Hematopoietic multipotent progenitor cell treated with erythropoietin and hydrocortisone succinate and interleukin-3 and kit ligand, for 17 days (in vitro differentiated cells): ENCODE results near the gene ARHGEF35.
"Not testable (repeated sequence)": the region's sequence is repeated elsewhere in the genome, so short reads cannot be mapped to it uniquely, and the experiment has no call there.

Experiments used
- DNase-seq: peaks from one replicate; pipeline ENCODE4 v3.0.0-alpha.2; 2015; ENCODE audit warnings: low spot score

Gene ARHGEF35

DNA sequence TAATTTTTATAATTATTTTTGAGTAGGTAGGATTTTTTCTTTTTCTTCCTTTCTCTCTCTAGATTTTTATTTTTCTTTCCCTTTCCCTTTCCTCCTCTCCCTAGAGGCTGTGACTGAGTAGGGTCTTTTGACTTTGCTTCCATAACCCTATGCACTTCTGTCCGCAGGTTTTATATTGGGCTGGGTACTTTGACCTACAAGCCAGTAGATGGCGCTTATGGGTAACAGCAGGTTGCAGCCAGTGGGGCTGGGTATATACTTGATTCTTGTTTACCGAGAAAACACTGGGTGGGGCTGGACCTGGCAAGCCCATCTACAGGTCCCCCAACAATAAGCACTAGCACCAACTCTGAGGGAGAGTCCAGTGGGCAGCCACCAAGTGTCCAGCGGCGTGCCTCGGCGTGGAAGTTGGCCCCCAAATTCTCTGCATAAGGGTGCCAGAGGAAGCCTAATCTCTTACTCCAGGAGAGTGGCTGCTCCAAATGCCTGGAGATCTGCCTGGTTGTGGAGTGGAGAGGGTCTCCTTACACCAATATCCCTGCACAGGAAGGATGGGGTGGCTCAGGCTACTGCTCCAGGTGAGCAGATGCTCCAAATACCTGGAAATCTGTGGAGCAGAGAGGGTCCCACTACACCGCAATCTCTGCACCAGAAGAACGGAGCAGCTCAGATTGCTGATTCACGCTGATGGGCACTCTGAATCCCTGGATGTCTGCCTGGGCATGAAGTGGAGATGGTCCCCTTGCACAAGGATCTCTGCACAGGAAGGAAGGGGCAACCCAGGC is 17.1 kb downstream of the ARHGEF35 start:
- not testable (repeated sequence) for DNase-seq

GRCh38 chr7:144174613-144175012 is 21.0 kb downstream of the ARHGEF35 start:
- DNase-seq = no peak

- not testable (repeated sequence) for DNase-seq
Observed at GRCh38 chr7:144171594-144172350, 23.9 kb downstream of the ARHGEF35 start.

DNA sequence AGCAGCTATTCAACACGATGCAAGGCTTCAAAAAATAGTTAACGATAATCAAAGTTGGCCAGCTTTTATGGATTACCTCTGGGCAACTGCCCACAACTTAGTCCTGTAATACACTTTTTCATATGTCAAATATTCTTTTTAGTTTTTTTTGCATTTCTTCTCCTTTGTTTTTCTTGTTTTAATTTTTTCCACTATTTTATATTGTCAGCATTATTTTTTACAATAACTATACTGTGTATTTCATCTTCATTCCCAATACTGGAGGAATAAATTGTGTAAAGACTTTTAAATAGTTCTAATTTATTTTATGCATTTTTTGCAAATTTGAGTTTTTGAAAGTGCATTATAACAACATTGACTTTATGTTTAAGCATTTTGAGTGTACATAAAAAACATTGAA is 30.8 kb downstream of the ARHGEF35 start:
- no peak for DNase-seq

DNA sequence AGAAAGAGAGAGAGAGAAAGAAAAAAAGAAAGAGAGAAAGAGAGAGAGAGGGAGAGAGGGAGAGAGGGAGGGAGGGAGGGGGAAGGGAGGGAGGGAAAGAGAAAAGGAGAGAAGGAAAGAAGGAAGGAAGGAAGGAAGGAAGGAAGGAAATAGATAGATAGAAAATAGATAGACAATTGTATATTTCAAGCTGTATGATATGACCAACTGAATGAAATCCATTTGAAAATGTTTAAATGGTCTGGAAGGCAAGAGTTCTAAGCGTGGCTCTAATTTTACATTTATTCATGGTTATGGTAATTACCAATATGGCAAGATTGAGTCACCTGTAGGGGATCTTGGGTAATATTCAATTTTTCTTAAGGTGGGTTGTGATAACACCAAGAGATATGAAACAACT is 36.8 kb downstream of the ARHGEF35 start:
- DNase-seq = no peak

DNA sequence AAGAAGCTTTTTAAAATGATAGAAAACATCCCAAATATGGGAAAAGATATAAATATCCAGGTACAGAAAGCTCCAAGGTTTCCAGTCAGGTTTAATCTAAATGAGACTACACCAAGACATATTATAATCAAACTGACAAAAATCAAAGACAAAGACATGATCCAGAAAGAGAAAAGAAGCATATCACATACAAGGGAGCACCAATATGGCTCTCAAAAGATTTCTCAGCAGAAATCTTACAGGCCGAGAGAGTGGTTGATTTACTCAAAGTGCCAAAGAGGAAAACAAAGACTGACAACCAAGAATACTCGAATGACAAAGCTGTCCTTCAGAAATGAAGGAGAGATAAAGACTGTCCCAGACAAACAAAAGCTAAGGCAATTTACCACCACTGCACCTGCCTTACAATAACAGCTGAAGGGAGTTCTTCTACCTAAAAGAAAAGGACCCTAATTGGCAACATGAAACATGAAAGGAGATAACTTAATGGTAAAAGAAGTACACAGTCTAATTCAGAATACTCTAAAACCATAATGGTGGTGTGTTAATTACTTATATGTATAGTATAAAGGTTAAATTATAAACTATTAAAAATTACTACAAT is 47.3 kb downstream of the ARHGEF35 start:
- no peak for DNase-seq

- DNase-seq = no peak
Observed at GRCh38 chr7:144144426-144144825, 51.2 kb downstream of the ARHGEF35 start.

DNA sequence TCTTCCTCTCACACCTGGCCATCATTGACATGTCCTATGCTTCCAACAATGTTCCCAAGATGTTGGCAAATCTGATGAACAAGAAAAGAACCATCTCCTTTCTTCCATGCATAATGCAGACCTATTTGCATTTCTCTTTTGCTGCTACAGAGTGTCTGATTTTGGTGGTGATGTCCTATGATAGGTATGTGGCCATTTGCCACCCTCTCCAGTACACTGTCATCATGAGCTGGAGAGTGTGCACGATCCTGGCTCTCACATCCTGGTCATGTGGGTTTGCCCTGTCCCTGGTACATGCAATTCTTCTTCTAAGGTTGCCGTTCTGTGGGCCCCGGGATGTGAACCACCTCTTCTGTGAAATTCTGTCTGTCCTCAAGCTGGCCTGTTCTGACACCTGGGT is 53.4 kb downstream of the ARHGEF35 start:
- DNase-seq = no peak

DNA sequence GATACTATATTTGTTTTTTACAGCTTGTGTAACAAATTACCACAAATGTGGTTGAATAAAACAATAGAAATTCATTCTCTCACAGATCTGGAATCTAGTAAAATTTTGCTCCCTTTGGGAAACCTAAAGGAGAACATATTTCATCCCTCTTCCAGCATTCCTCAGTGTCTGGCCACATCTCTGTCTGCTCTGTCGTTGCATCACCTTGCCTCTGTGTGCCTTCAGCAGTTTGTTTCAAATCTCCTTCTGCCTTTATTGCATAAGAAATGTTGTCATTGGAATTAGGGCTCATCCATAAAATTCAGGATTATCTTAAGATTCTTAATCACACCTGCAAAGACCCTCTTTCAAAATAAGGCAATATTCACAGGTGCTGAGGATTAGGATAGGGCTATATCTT is 58.1 kb downstream of the ARHGEF35 start:
- no peak for DNase-seq
